Measurements from ENCODE around the gene MINDY2. TPM values are rescaled to one million over a fixed set of nuclear protein-coding genes. Genes with fewer than 3 reads are reported as not detected.

Gene MINDY2
- 15.5 TPM for total RNA-seq
- 10 to 100 TPM in 3 of 4 donors, 1 to 10 TPM in 1; 7.9 to 15.9 (median 12.2) TPM for polyA plus RNA-seq

DNA sequence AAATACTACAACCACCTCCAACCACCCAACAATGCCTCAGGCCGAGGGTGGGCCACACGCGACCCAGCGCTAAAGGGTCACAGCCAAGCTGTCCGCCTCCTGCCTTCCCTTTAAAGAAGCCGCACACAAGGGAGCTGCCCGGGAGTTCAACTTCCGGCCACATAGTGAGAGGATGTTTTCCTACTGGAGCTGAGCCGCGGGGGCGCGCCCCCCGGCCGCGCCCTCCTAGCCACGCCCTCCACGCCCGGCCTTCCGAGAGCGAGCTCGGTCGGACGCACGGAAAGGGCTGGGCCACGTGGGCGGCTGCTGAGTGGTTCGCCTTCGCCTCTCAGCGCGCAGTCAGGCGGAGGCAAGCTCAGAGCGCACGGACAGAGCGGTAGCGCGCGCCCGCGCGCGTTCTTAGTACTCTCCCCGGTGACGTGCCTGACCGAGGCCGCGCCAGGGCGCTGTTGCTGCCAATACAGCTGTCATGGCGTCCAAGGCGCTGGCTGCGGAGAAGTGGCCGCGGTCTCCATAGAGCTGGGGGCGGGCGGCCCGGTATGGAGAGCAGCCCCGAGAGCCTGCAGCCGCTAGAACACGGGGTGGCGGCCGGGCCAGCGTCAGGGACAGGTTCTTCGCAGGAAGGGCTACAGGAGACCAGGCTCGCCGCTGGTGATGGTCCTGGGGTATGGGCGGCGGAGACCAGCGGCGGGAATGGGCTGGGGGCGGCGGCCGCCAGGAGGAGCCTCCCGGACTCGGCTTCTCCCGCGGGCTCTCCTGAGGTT lies at the start of gene MINDY2:
MINDY2 (plus strand) TSS at position 446 of the 764 bp plus-strand sequence; CDS start at position 540, 94 bp downstream.
- Histone ChIP-seq H3K27ac (ENCODE audit: insufficient read depth, low read length, poor library complexity, severe bottlenecking) (peak within 1 kb of the TSS; percentile 87), H3K4me1 (ENCODE audit: control insufficient read depth, insufficient read depth, low read length, poor library complexity, severe bottlenecking) (peaks cover 48% of the 10 kb centered on the region), H3K9me3 (ENCODE audit: control insufficient read depth in 2 of 2, low read length in 2 of 2) (no peaks in the 10 kb centered on the region), H3K36me3 (ENCODE audit: control insufficient read depth, insufficient read depth, low read length) (no peaks in the 10 kb centered on the region), H3K4me3 (ENCODE audit: low read depth, low read length) (peak within 1 kb of the TSS; percentile 95), H3K27me3 (ENCODE audit: control insufficient read depth, insufficient read depth, low read length) (no peaks in the 10 kb centered on the region)
- peaks cover 4% of the 10 kb centered on the region for H3K27me3 Mint-ChIP-seq
- no peaks in the 10 kb centered on the region for H3K36me3 Mint-ChIP-seq
- peaks cover 6 to 14% (median 8%) of the 10 kb centered on the region in 4 donors for H3K4me1 Mint-ChIP-seq
- peak within 1 kb of the TSS in 2 of 3 donors; percentile 94 to 97 for H3K27ac Mint-ChIP-seq
- peaks cover 0 to 2% (median 0%) of the 10 kb centered on the region in 7 donors for H3K9me3 Mint-ChIP-seq
- ATAC-seq (ENCODE audit: low read depth in 2 of 2) (peak; percentile 97 to 98), DNase-seq (peak; percentile 87 to 98 (median 90))
- H3K4me3 Mint-ChIP-seq, result peak within 1 kb of the TSS in 1 of 4 donors; percentile 33

DNA sequence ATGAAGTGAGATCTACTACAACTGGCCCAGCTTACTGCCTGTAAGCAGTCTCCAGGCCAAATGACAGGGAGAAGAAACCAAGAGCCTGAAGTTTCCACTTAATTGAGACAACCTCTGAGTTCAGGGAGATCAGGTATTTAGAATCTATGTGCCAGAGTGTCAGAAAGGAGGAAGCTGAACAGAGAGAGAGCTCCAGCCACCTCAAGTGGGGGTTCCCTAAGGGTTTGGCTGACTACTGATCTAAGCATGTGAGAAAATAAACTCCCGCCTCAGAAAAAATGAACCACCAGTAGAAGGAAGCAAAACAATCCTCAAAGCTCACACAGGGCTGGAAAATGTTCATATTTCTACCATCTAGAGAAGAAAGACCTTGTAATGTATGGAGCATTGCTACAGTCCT lies 46.6 kb upstream of the MINDY2 start:
- no peaks in the 10 kb centered on the region for H3K9me3 ChIP-seq (ENCODE audit: control insufficient read depth in 2 of 2, low read length in 2 of 2)
- H3K36me3 Mint-ChIP-seq, result peaks cover 11% of the 10 kb centered on the region

GRCh38 chr15:58726867-58727266 lies 44.2 kb upstream of the MINDY2 start:
- H3K4me1 ChIP-seq (ENCODE audit: control insufficient read depth, insufficient read depth, low read length, poor library complexity, severe bottlenecking), result peaks cover 35% of the 10 kb centered on the region
- no peak overlapping the region for H3K4me3 ChIP-seq (ENCODE audit: low read depth, low read length)
- H3K27ac ChIP-seq (ENCODE audit: insufficient read depth, low read length, poor library complexity, severe bottlenecking), result no peak overlapping the region
- H3K27me3 ChIP-seq (ENCODE audit: control insufficient read depth, insufficient read depth, low read length), result no peaks in the 10 kb centered on the region
- no peaks in the 10 kb centered on the region for H3K27me3 Mint-ChIP-seq
- no peaks in the 10 kb centered on the region for H3K9me3 Mint-ChIP-seq
- no peaks in the 10 kb centered on the region for H3K9me3 ChIP-seq (ENCODE audit: control insufficient read depth in 2 of 2, low read length in 2 of 2)
- DNase-seq (no peak), ATAC-seq (ENCODE audit: low read depth in 2 of 2) (no peak)
- H3K36me3 Mint-ChIP-seq, result peaks cover 11% of the 10 kb centered on the region
- peaks cover 50 to 71% (median 60%) of the 10 kb centered on the region in 4 donors for H3K4me1 Mint-ChIP-seq
- H3K36me3 ChIP-seq (ENCODE audit: control insufficient read depth, insufficient read depth, low read length), result peaks cover 5% of the 10 kb centered on the region
- peak overlapping the region in 1 of 3 donors; percentile 91 for H3K27ac Mint-ChIP-seq
- peak overlapping the region in 1 of 4 donors; percentile 24 for H3K4me3 Mint-ChIP-seq

More for the DNA sequence above, 46.6 kb upstream of the MINDY2 start:
- peaks cover 4% of the 10 kb centered on the region for H3K36me3 ChIP-seq (ENCODE audit: control insufficient read depth, insufficient read depth, low read length)
- Mint-ChIP-seq H3K4me3 (peak overlapping the region in 1 of 4 donors; percentile 10), H3K4me1 (peaks cover 49 to 69% (median 63%) of the 10 kb centered on the region in 4 donors), H3K9me3 (no peaks in the 10 kb centered on the region), H3K27ac (peak overlapping the region; percentile 22 to 63 (median 51)), H3K27me3 (no peaks in the 10 kb centered on the region)
- ATAC-seq (ENCODE audit: low read depth in 2 of 2), result peak in 1 of 2 donors; percentile 46
- H3K27ac ChIP-seq (ENCODE audit: insufficient read depth, low read length, poor library complexity, severe bottlenecking), result no peak overlapping the region
- peaks cover 32% of the 10 kb centered on the region for H3K4me1 ChIP-seq (ENCODE audit: control insufficient read depth, insufficient read depth, low read length, poor library complexity, severe bottlenecking)
- no peak overlapping the region for H3K4me3 ChIP-seq (ENCODE audit: low read depth, low read length)
- H3K27me3 ChIP-seq (ENCODE audit: control insufficient read depth, insufficient read depth, low read length), result no peaks in the 10 kb centered on the region
- DNase-seq, result no peak

- H3K27me3 Mint-ChIP-seq, result no peaks in the 10 kb centered on the region
- Histone ChIP-seq H3K27me3 (ENCODE audit: control insufficient read depth, insufficient read depth, low read length) (no peaks in the 10 kb centered on the region), H3K36me3 (ENCODE audit: control insufficient read depth, insufficient read depth, low read length) (peaks cover 5% of the 10 kb centered on the region), H3K4me3 (ENCODE audit: low read depth, low read length) (no peak overlapping the region), H3K27ac (ENCODE audit: insufficient read depth, low read length, poor library complexity, severe bottlenecking) (no peak overlapping the region), H3K9me3 (ENCODE audit: control insufficient read depth in 2 of 2, low read length in 2 of 2) (no peaks in the 10 kb centered on the region), H3K4me1 (ENCODE audit: control insufficient read depth, insufficient read depth, low read length, poor library complexity, severe bottlenecking) (peaks cover 38% of the 10 kb centered on the region)
- peaks cover 11% of the 10 kb centered on the region for H3K36me3 Mint-ChIP-seq
- H3K4me1 Mint-ChIP-seq, result peaks cover 53 to 85% (median 67%) of the 10 kb centered on the region in 4 donors
- peak overlapping the region in 2 of 3 donors; percentile 64 to 67 for H3K27ac Mint-ChIP-seq
- ATAC-seq (ENCODE audit: low read depth in 2 of 2) (no peak), DNase-seq (peak in 1 of 3 donors; percentile 34)
- no peaks in the 10 kb centered on the region for H3K9me3 Mint-ChIP-seq
- peak overlapping the region in 3 of 4 donors; percentile 11 to 22 (median 17) for H3K4me3 Mint-ChIP-seq
These were observed 39.2 kb upstream of the MINDY2 start for GRCh38 chr15:58731756-58732535.

GRCh38 chr15:58732625-58733363 lies 38.3 kb upstream of the MINDY2 start:
- Histone ChIP-seq H3K27me3 (ENCODE audit: control insufficient read depth, insufficient read depth, low read length) (no peaks in the 10 kb centered on the region), H3K36me3 (ENCODE audit: control insufficient read depth, insufficient read depth, low read length) (peaks cover 5% of the 10 kb centered on the region), H3K4me3 (ENCODE audit: low read depth, low read length) (no peak overlapping the region), H3K4me1 (ENCODE audit: control insufficient read depth, insufficient read depth, low read length, poor library complexity, severe bottlenecking) (peaks cover 45% of the 10 kb centered on the region), H3K9me3 (ENCODE audit: control insufficient read depth in 2 of 2, low read length in 2 of 2) (no peaks in the 10 kb centered on the region), H3K27ac (ENCODE audit: insufficient read depth, low read length, poor library complexity, severe bottlenecking) (no peak overlapping the region)
- Mint-ChIP-seq H3K27ac (peak overlapping the region in 2 of 3 donors; percentile 16 to 48), H3K4me3 (peak overlapping the region in 2 of 4 donors; percentile 5 to 45), H3K36me3 (peaks cover 11% of the 10 kb centered on the region), H3K4me1 (peaks cover 54 to 88% (median 70%) of the 10 kb centered on the region in 4 donors), H3K27me3 (no peaks in the 10 kb centered on the region), H3K9me3 (no peaks in the 10 kb centered on the region)
- ATAC-seq (ENCODE audit: low read depth in 2 of 2) (no peak), DNase-seq (no peak)

GRCh38 chr15:58734859-58735258 lies 36.2 kb upstream of the MINDY2 start:
- H3K4me1 Mint-ChIP-seq, result peaks cover 50 to 87% (median 73%) of the 10 kb centered on the region in 4 donors
- H3K27ac ChIP-seq (ENCODE audit: insufficient read depth, low read length, poor library complexity, severe bottlenecking), result no peak overlapping the region
- peaks cover 7% of the 10 kb centered on the region for H3K36me3 Mint-ChIP-seq
- H3K4me3 Mint-ChIP-seq, result no peak overlapping the region
- H3K9me3 Mint-ChIP-seq, result no peaks in the 10 kb centered on the region
- ATAC-seq (ENCODE audit: low read depth in 2 of 2) (no peak), DNase-seq (no peak)
- no peak overlapping the region for H3K4me3 ChIP-seq (ENCODE audit: low read depth, low read length)
- H3K9me3 ChIP-seq (ENCODE audit: control insufficient read depth in 2 of 2, low read length in 2 of 2), result no peaks in the 10 kb centered on the region
- H3K27me3 Mint-ChIP-seq, result no peaks in the 10 kb centered on the region
- H3K4me1 ChIP-seq (ENCODE audit: control insufficient read depth, insufficient read depth, low read length, poor library complexity, severe bottlenecking), result peaks cover 52% of the 10 kb centered on the region
- no peaks in the 10 kb centered on the region for H3K27me3 ChIP-seq (ENCODE audit: control insufficient read depth, insufficient read depth, low read length)
- H3K27ac Mint-ChIP-seq, result peak overlapping the region in 1 of 3 donors; percentile 23
- H3K36me3 ChIP-seq (ENCODE audit: control insufficient read depth, insufficient read depth, low read length), result no peaks in the 10 kb centered on the region

GRCh38 chr15:58736018-58736643 lies 35.0 kb upstream of the MINDY2 start:
- Histone ChIP-seq H3K4me3 (ENCODE audit: low read depth, low read length) (peak overlapping the region; percentile 23), H3K9me3 (ENCODE audit: control insufficient read depth in 2 of 2, low read length in 2 of 2) (no peaks in the 10 kb centered on the region), H3K36me3 (ENCODE audit: control insufficient read depth, insufficient read depth, low read length) (no peaks in the 10 kb centered on the region), H3K27ac (ENCODE audit: insufficient read depth, low read length, poor library complexity, severe bottlenecking) (no peak overlapping the region), H3K27me3 (ENCODE audit: control insufficient read depth, insufficient read depth, low read length) (no peaks in the 10 kb centered on the region), H3K4me1 (ENCODE audit: control insufficient read depth, insufficient read depth, low read length, poor library complexity, severe bottlenecking) (peaks cover 47% of the 10 kb centered on the region)
- DNase-seq, result no peak
- H3K4me1 Mint-ChIP-seq, result peaks cover 39 to 86% (median 73%) of the 10 kb centered on the region in 4 donors
- peak overlapping the region; percentile 28 to 65 (median 37) for H3K27ac Mint-ChIP-seq
- ATAC-seq (ENCODE audit: low read depth in 2 of 2), result no peak
- H3K36me3 Mint-ChIP-seq, result no peaks in the 10 kb centered on the region
- H3K4me3 Mint-ChIP-seq, result peak overlapping the region in 2 of 4 donors; percentile 54 to 76
- H3K27me3 Mint-ChIP-seq, result no peaks in the 10 kb centered on the region
- no peaks in the 10 kb centered on the region for H3K9me3 Mint-ChIP-seq
